Measurements from ENCODE around the gene TRMT2A.

DNA sequence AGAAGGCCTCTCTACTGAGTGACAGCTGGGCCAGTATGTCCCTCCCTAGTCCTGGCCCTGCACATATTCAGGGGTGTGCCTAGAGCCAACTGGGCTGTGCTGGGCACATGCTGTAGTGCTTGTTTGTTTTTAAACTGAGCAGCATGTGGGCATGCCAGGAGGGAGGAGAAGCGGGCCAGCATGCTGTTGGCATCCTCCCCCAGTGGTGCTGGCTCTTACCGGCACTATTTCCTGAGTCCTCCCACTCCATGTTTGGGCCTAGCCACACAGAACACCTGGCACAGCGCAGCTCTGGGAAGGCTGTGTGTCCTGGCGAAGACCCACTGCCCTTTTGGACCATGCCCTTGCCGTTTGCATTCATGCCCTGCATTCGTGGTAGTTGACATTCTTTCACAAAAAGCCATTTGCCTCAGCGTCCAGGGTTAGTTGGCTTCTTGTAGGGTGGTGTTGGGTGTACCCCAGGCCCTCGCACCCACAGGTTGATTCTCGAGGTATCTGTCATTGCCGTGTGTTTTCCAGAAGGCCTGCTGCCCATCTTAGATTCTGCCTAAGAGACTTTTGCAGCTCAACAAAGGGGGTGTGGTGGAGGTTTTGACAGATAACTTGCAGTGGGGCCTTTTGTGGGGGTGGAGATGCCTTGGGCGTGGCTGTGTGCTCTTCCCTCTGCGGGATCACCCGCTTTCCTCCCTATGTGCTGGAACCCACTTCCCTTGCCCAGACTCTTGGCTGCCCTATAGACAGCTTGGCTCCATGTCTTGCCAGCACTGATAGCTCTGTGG is 23.4 kb downstream of the TRMT2A start:
- TF ChIP-seq, protein P1, sequence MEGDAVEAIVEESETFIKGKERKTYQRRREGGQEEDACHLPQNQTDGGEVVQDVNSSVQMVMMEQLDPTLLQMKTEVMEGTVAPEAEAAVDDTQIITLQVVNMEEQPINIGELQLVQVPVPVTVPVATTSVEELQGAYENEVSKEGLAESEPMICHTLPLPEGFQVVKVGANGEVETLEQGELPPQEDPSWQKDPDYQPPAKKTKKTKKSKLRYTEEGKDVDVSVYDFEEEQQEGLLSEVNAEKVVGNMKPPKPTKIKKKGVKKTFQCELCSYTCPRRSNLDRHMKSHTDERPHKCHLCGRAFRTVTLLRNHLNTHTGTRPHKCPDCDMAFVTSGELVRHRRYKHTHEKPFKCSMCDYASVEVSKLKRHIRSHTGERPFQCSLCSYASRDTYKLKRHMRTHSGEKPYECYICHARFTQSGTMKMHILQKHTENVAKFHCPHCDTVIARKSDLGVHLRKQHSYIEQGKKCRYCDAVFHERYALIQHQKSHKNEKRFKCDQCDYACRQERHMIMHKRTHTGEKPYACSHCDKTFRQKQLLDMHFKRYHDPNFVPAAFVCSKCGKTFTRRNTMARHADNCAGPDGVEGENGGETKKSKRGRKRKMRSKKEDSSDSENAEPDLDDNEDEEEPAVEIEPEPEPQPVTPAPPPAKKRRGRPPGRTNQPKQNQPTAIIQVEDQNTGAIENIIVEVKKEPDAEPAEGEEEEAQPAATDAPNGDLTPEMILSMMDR (IDR thresholded peaks at IDR 0.05; ENCODE audit: low read length): no peak
- TF ChIP-seq EZH2 (optimal IDR thresholded peaks at IDR 0.05; ENCODE audit: low read depth, low read length): no peak
